ENCODE results near the gene KCNMA1. TPM values are rescaled to one million over a fixed set of nuclear protein-coding genes. Genes with fewer than 3 reads are reported as not detected.

The KCNMA1 gene
- total RNA-seq, 1 experiment from 2014 or later = 0.49 TPM

- Histone ChIP-seq H3K79me2 (ENCODE audit: insufficient read depth, low read length) (no peaks in the 10 kb centered on the region), H4K20me1 (ENCODE audit: insufficient read depth) (no peaks in the 10 kb centered on the region), H3K4me3 (replicated peaks in 1 of 2; ENCODE audit: low read depth in 1 of 2, low read length in 2 of 2) (no peak overlapping the region), H3K36me3 (ENCODE audit: control insufficient read depth in 1 of 2, insufficient read depth in 2 of 2, low read length in 2 of 2) (no peaks in the 10 kb centered on the region), H3K9me3 (ENCODE audit: control insufficient read depth in 1 of 2, insufficient read depth in 1 of 2, low read depth in 1 of 2, low read length in 2 of 2) (no peaks in the 10 kb centered on the region), H2AFZ (ENCODE audit: low read depth, low read length, poor library complexity, severe bottlenecking) (no peak overlapping the region), H3K27ac (ENCODE audit: low read depth, low read length) (no peak overlapping the region), H3K27me3 (ENCODE audit: insufficient read depth, low read length) (peaks cover 47% of the 10 kb centered on the region; the same call in 1 of the 2 replicates), H3K4me1 (ENCODE audit: control insufficient read depth in 1 of 2, insufficient read depth in 2 of 2, low read length in 2 of 2) (no peaks in the 10 kb centered on the region), H3K9me2 (ENCODE audit: insufficient read depth) (no peaks in the 10 kb centered on the region), H3K4me2 (ENCODE audit: low read length) (no peak overlapping the region), H3K9ac (ENCODE audit: low read length) (no peak overlapping the region)
- TF ChIP-seq EZH2phosphoT487 (IDR thresholded peaks at IDR 0.05; ENCODE audit: borderline replicate concordance) = no peak
- TF ChIP-seq, protein P1, sequence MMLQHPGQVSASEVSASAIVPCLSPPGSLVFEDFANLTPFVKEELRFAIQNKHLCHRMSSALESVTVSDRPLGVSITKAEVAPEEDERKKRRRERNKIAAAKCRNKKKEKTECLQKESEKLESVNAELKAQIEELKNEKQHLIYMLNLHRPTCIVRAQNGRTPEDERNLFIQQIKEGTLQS (IDR thresholded peaks at IDR 0.05) = no peak
- TF ChIP-seq YY1 (IDR thresholded peaks at IDR 0.05; ENCODE audit: extremely low read depth, insufficient replicate concordance, low read depth, low read length) = no peak
- TF ChIP-seq ZNF274 (IDR thresholded peaks at IDR 0.05; ENCODE audit: low read depth, low read length) = no peak
- no peak for TF ChIP-seq POLR2A (IDR thresholded peaks at IDR 0.05; ENCODE audit: borderline replicate concordance, extremely low read depth, insufficient read depth, insufficient read length)
- TF ChIP-seq EZH2 (IDR thresholded peaks at IDR 0.05) = no peak
- TF ChIP-seq SRF (IDR thresholded peaks at IDR 0.05; ENCODE audit: low read depth) = no peak
- TF ChIP-seq CBX3 (IDR thresholded peaks at IDR 0.05; ENCODE audit: low read depth) = no peak
- TF ChIP-seq JUND (IDR thresholded peaks at IDR 0.05) = no peak
- TF ChIP-seq CTCF (IDR thresholded peaks at IDR 0.05 in 2 of 3, conservative IDR thresholded peaks at IDR 0.05 in 1 of 3; ENCODE audit: borderline replicate concordance in 1 of 3, insufficient read depth in 1 of 3, low read depth in 2 of 3, low read length in 2 of 3) = no peak
- no peak for TF ChIP-seq ZBTB33 (IDR thresholded peaks at IDR 0.05; ENCODE audit: extremely low read depth, insufficient replicate concordance, low read length)
- TF ChIP-seq, protein P2, sequence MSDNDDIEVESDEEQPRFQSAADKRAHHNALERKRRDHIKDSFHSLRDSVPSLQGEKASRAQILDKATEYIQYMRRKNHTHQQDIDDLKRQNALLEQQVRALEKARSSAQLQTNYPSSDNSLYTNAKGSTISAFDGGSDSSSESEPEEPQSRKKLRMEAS (IDR thresholded peaks at IDR 0.05) = no peak
- TF ChIP-seq CEBPB (IDR thresholded peaks at IDR 0.05; ENCODE audit: low read depth) = no peak
- TF ChIP-seq TCF7L2 (IDR thresholded peaks at IDR 0.05; ENCODE audit: borderline replicate concordance, extremely low read depth, insufficient read depth, insufficient read length) = no peak
- no peak for TF ChIP-seq REST (IDR thresholded peaks at IDR 0.05; ENCODE audit: low read depth)
- no peak for TF ChIP-seq EGR1 (IDR thresholded peaks at IDR 0.05; ENCODE audit: low read depth)
- TF ChIP-seq ZFX (IDR thresholded peaks at IDR 0.05) = no peak
- no peak for TF ChIP-seq SIN3A (IDR thresholded peaks at IDR 0.05; ENCODE audit: low read depth)
- no peak for TF ChIP-seq RAD21 (IDR thresholded peaks at IDR 0.05; ENCODE audit: low read depth)
- no TSS peak for BruUV-seq (replicated peaks)
- ChIA-PET CTCF (no interaction called here), POLR2A (no interaction called here), RAD21 (ENCODE audit: low non-redundant PET in 1 of 2, low total read pairs in 2 of 2, uncharacterized antibody in 2 of 2, unreplicated experiment in 2 of 2) (no interaction called here)
- ATAC-seq (no peak), DNase-seq (ENCODE audit: low read depth, low spot score) (no peak)
- intact Hi-C loops (cut with micrococcal nuclease) = no loop called here
Measured at GRCh38 chr10:77248104-77248790, 389.4 kb downstream of the KCNMA1 start.

All from HCT116 (cell line).